Measurements from ENCODE around the gene PRDM10. TPM values are rescaled to one million over a fixed set of nuclear protein-coding genes. Genes with fewer than 3 reads are reported as not detected.

PRDM10 gene
- polyA plus RNA-seq, 6 donors from 2014 or later = 2.2 to 4.5 (median 3.4) TPM; not detected in 1

GRCh38 chr11:129853518-129854231, 149.0 kb downstream of the PRDM10 start:
- Mint-ChIP-seq H3K4me1 (no peaks in the 10 kb centered on the region), H3K4me3 (no peak overlapping the region), H3K27ac (no peak overlapping the region), H3K9me3 (no peaks in the 10 kb centered on the region), H3K36me3 (no peaks in the 10 kb centered on the region), H3K27me3 (peaks cover 0 to 3% (median 0%) of the 10 kb centered on the region in 3 donors)
- DNase-seq (no peak), ATAC-seq (ENCODE audit: low read depth in 2 of 2) (no peak)

GRCh38 chr11:129852125-129852740, 150.4 kb downstream of the PRDM10 start:
- DNase-seq (no peak), ATAC-seq (ENCODE audit: low read depth in 2 of 2) (no peak)
- Mint-ChIP-seq H3K4me3 (no peak overlapping the region), H3K27me3 (peaks cover 0 to 4% (median 0%) of the 10 kb centered on the region in 3 donors), H3K9me3 (no peaks in the 10 kb centered on the region), H3K27ac (peak overlapping the region in 1 of 6 donors; percentile 13), H3K36me3 (no peaks in the 10 kb centered on the region), H3K4me1 (no peaks in the 10 kb centered on the region)

Other genes starting within 250 kb of the PRDM10 start
- under 1 TPM in 1 of 6 donors, not detected in 5; 0.12 TPM for gene TMEM45B, start 187.0 kb downstream of the PRDM10 start, polyA plus RNA-seq (ENCODE audit: low read depth in 6 of 6)
- 10 to 100 TPM in 4 of 6 donors, 1 to 10 TPM in 2; 4.7 to 18.1 (median 12.7) TPM for gene NFRKB, start 107.3 kb downstream of the PRDM10 start, polyA plus RNA-seq (ENCODE audit: low read depth in 6 of 6)
- gene APLP2, start 67.1 kb upstream of the PRDM10 start, polyA plus RNA-seq (ENCODE audit: low read depth in 6 of 6) = 100 to 1,000 TPM; 289 to 343 (median 310) TPM
- gene ST14, start 156.9 kb upstream of the PRDM10 start, polyA plus RNA-seq (ENCODE audit: low read depth in 6 of 6) = 10 to 100 TPM; 13.4 to 38.8 (median 20.0) TPM

Data from naive B cell (primary cell).